T1000 (cell line): ENCODE results near the gene FCRL3.

ENCODE experiments used
- DNase-seq: peaks from one replicate; lab custom pipeline; 2025; ENCODE audit warnings: mixed read lengths; lab: John Stamatoyannopoulos, UW

Gene FCRL3

GRCh38 chr1:157682710-157683437, 17.7 kb downstream of the FCRL3 start:
- no peak for DNase-seq

GRCh38 chr1:157678721-157679120, 21.8 kb downstream of the FCRL3 start:
- no peak for DNase-seq

DNA sequence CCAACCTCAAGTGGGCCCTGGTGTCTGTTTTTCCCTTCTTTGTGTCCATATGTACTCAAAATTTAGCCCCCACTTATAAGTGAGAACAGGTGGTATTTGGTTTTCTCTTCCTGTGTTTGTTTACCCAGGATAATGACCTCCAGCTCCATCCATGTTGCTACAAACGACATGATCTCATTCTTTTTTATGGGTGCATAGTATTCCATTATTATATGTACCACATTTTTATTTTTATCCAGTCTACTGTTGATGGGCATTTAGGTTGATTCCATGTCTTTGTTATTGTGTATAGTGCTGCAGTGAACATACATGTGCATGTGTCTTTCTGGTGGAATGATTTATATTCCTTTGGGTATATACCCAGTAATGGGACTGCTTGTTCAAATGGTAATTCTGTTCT, 27.6 kb downstream of the FCRL3 start:
- DNase-seq, result no peak

- DNase-seq, result no peak
Observed at GRCh38 chr1:157671895-157672294, 28.7 kb downstream of the FCRL3 start.

DNA sequence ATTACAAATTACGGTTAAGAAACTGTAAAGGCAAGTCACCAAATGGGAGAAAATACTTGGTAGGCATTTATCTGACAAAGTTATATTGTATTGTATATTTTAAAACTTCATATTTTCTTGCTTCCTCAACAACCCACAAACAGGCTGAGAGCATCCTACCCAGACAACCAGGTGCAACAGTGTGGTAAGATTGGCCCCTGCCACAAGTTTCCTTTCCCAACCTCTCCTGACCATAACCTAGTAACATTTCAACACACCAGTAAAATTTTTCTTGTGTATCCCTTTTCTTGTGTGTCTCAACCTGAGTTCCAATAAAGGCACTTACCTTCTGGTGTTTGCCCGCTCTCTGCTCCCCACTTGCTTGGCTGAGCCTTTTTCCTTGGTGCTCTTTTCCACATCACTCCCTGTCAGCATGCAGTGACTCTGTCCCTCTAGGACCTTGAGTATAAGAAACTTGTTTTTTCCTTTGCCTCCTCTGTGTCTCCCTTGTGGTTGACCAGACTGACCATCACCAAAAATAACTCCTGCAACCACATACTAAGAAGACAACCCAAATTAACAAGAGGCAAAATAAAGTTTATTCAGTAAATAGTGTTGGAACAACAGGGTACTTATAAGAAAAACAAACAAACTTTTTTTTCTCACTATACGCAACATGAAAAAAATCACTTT, 40.9 kb downstream of the FCRL3 start:
- DNase-seq, result no peak

- DNase-seq, result no peak
Observed at GRCh38 chr1:157658571-157658970, 42.0 kb downstream of the FCRL3 start.

DNA sequence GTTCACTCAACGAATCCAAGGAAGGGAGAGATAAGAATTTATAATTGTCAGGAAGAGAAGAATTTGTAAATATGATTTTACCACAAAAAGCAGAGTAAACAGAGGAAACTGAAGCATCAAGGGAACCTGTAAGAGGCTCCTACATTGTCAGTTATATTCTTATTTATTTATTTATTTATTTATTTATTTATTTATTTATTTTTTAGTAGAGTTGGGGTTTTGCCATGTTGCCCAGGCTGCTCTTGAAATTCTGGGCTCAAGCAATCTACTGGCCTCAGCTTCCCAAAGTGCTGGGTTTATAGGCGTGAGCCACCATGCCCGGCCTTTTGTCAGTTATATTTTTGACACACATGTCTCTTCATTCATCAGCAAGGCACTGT, 47.1 kb downstream of the FCRL3 start:
- DNase-seq, result no peak

DNA sequence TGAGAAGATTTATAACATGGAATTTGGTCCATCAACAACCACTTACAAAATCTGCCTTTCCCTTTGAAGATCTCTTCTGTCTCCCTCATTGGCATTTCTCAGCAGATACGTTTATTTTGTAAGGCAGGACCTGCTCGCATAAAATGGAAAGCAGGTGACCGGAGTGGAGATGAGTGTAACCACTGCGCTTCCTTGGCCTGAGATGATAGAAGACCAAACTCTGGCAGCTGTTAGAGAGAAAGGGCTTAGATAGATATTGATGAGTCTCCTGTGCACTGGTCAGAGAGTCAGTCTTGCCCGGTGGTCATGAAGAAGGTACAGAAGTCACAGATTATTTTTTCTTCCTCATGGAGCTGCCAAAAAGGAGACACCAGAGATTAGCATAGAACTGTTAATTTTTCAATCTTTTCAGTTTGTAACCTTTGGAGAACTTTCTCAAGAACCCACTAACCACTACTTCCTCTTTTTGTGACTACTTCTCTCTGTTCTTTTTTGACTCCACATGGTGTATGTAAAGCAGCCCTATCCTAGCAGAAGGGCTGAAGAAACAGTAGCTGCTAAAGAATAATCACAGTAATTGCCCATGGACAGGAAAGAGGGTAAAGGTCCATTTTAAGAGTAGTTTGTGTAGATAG, 47.6 kb downstream of the FCRL3 start:
- DNase-seq, result no peak

- DNase-seq, result no peak
Observed at GRCh38 chr1:157648317-157648716, 52.3 kb downstream of the FCRL3 start.

GRCh38 chr1:157646144-157646543, 54.4 kb downstream of the FCRL3 start:
- no peak for DNase-seq

DNA sequence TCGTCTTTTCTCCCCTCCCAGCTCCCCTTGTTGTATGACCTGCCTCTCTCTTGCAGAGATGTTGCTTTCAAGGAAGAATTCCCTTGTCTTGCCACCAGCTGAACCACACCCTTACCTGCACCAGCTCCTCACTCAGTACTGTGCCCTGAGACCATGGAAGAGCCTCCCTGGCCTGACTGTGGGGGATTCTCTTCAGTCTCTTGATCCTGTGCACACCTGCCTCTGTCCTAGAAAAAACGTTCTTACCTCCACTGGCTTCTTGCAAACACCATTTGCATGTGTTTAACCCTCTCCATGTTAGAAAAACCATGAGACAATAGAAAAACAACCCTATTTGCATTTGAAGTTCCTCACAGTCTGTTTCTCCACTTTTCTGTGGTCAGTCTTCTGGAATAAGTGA, 59.4 kb downstream of the FCRL3 start:
- no peak for DNase-seq

DNA sequence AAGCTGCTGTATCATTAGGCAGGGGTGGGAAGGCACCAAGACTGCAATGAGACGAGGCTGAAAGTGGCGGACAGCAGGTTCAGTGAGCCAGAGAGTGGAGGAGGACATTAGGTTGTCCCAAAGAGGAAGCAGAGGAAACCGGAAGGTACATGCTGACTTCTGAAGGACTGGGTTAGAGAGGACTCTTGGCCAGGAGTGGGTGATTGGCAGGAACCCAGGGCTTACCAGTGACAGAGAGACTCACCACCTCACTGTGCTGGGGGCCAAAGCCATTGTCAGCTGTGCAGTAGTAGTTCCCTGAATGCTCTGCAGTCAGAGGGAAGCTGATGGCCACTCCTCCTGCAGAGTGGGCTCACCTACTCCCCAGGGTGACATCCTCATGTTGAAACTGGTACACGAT, 60.8 kb downstream of the FCRL3 start:
- no peak for DNase-seq

GRCh38 chr1:157628773-157629172, 71.8 kb downstream of the FCRL3 start:
- no peak for DNase-seq
